Measurements from ENCODE around the gene IL17REL. TPM values are rescaled to one million over a fixed set of nuclear protein-coding genes. Genes with fewer than 3 reads are reported as not detected.

IL17REL gene
- total RNA-seq, 1 experiment from 2014 or later = not detected

DNA sequence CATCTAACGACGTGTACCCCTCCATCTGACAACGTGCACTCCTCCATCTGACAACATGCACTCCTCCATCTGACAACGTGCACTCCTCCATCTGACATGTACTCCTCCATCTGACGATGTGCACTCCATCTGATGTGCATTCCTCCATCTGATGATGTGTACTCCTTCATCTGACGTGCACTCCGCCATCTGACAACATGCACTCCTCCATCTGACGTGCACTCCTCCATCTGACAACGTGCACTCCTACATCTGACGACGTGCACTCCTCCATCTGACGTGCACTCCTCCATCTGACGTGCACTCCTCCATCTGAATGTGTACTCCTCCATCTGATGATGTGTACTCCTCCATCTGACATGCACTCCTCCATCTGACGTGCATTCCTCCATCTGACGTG lies 8.0 kb upstream of the IL17REL start:
- no TSS peak for BruUV-seq (replicated peaks)
- Histone ChIP-seq H3K4me3 (ENCODE audit: low read depth, low read length) (no peak overlapping the region), H3K9me3 (no peaks in the 10 kb centered on the region), H3K27me3 (replicated peaks; ENCODE audit: control insufficient read depth, insufficient read depth, low read length) (no peaks in the 10 kb centered on the region; the same call in 1 of the 2 replicates), H3K36me3 (ENCODE audit: control insufficient read depth, insufficient read depth, low read length) (no peaks in the 10 kb centered on the region), H3K4me1 (no peaks in the 10 kb centered on the region)
- Mint-ChIP-seq H3K4me1 (ENCODE audit: low read depth, unreplicated experiment) (no peaks in the 10 kb centered on the region), H3K27ac (ENCODE audit: unreplicated experiment) (no peak overlapping the region), H3K9me3 (ENCODE audit: unreplicated experiment) (no peaks in the 10 kb centered on the region), H3K4me3 (ENCODE audit: unreplicated experiment) (no peak overlapping the region), H3K36me3 (ENCODE audit: insufficient read depth, unreplicated experiment) (no peaks in the 10 kb centered on the region), H3K27me3 (ENCODE audit: insufficient read depth, unreplicated experiment) (no peaks in the 10 kb centered on the region)
- ChIA-PET CTCF (no interaction called here), POLR2A (no interaction called here)
- intact Hi-C loops (cut with micrococcal nuclease; ENCODE audit: unreplicated experiment) = no loop called here
- DNase-seq = no peak
- TF ChIP-seq, protein P1, sequence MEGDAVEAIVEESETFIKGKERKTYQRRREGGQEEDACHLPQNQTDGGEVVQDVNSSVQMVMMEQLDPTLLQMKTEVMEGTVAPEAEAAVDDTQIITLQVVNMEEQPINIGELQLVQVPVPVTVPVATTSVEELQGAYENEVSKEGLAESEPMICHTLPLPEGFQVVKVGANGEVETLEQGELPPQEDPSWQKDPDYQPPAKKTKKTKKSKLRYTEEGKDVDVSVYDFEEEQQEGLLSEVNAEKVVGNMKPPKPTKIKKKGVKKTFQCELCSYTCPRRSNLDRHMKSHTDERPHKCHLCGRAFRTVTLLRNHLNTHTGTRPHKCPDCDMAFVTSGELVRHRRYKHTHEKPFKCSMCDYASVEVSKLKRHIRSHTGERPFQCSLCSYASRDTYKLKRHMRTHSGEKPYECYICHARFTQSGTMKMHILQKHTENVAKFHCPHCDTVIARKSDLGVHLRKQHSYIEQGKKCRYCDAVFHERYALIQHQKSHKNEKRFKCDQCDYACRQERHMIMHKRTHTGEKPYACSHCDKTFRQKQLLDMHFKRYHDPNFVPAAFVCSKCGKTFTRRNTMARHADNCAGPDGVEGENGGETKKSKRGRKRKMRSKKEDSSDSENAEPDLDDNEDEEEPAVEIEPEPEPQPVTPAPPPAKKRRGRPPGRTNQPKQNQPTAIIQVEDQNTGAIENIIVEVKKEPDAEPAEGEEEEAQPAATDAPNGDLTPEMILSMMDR (IDR thresholded peaks at IDR 0.05; ENCODE audit: insufficient read depth in 1 of 2, low read depth in 1 of 2, low read length in 1 of 2, severe bottlenecking in 1 of 2, unreplicated experiment in 1 of 2) = no peak

DNA sequence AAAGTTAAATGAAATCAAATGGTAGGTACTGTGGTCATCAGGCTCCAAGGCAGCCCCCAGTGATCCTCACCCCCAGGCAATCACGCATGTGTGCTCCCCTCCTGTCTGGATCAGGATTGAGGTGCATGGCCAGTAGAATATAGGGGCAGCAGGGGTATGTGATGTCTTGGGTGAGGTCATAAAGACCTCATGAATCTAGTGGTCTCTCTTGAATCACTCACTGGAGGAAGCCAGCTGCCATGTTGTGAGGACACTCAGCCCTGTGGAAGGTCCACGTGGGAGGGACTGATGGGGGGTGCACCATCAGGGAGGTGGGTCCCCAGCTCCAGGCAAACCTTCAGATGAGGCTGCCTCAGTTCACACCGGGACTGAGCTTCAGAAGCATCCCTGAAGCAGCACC lies 6.8 kb upstream of the IL17REL start:
- POLR2A ChIA-PET = no interaction called here

DNA sequence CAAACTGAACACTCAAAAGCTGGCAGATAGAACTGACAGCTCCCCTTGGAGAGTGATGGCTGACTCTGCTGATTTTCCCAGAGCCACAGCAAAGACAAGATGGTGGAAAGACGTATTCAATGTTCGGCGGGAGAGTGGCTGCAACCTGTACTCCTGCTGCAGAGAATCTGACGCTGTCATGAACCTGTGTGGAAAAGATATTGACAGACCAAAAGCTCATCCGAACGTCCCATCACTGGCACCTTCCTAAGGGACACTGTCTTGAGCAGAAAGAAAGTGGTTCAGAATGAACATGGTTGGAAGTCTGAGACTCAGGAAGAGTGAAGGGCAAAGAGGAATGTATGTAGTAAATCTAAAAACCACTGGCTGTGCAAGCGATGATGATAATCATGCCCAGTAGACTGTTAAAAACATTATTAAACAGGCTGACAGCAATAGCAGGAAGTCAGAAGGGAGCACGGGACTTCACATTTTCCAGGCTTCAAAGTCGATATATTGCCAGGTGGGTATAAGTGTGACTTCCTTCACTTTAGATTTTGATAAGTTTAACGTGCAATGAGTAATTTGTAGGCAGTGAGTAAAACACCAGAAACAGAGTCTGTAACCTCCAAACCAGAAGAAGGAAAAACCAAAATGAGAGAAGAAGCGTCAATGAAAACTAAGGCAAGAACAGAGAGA lies 6.2 kb upstream of the IL17REL start:
- H3K4me1 ChIP-seq = peaks cover 9% of the 10 kb centered on the region; the same call in 1 of the 2 replicates
- no peaks in the 10 kb centered on the region; the same call in 1 of the 2 replicates for H3K27me3 ChIP-seq (replicated peaks; ENCODE audit: control insufficient read depth, insufficient read depth, low read length)
- Mint-ChIP-seq H3K27me3 (ENCODE audit: insufficient read depth, unreplicated experiment) (no peaks in the 10 kb centered on the region), H3K4me1 (ENCODE audit: low read depth, unreplicated experiment) (no peaks in the 10 kb centered on the region), H3K27ac (ENCODE audit: unreplicated experiment) (no peak overlapping the region), H3K9me3 (ENCODE audit: unreplicated experiment) (no peaks in the 10 kb centered on the region), H3K4me3 (ENCODE audit: unreplicated experiment) (no peak overlapping the region), H3K36me3 (ENCODE audit: insufficient read depth, unreplicated experiment) (no peaks in the 10 kb centered on the region)
- intact Hi-C loops (cut with micrococcal nuclease; ENCODE audit: unreplicated experiment) = no loop called here
- H3K36me3 ChIP-seq (ENCODE audit: control insufficient read depth, insufficient read depth, low read length) = no peaks in the 10 kb centered on the region
- CTCF ChIA-PET = interaction anchor here (0.8 kb wide), 1 partner anchor 12 kb away, joined by 7 read pairs; no protein-coding TSS in a partner anchor
- BruUV-seq (replicated peaks) = no TSS peak
- TF ChIP-seq, protein P1 (IDR thresholded peaks at IDR 0.05; ENCODE audit: insufficient read depth in 1 of 2, low read depth in 1 of 2, low read length in 1 of 2, severe bottlenecking in 1 of 2, unreplicated experiment in 1 of 2) = no peak
- no peaks in the 10 kb centered on the region for H3K9me3 ChIP-seq
- H3K4me3 ChIP-seq (ENCODE audit: low read depth, low read length) = no peak overlapping the region
- no peak for DNase-seq
- POLR2A ChIA-PET = no interaction called here

More for the DNA sequence above, 6.8 kb upstream of the IL17REL start:
- TF ChIP-seq, protein P1 (IDR thresholded peaks at IDR 0.05; ENCODE audit: insufficient read depth in 1 of 2, low read depth in 1 of 2, low read length in 1 of 2, severe bottlenecking in 1 of 2, unreplicated experiment in 1 of 2) = no peak
- no peak for DNase-seq
- Mint-ChIP-seq H3K36me3 (ENCODE audit: insufficient read depth, unreplicated experiment) (no peaks in the 10 kb centered on the region), H3K4me1 (ENCODE audit: low read depth, unreplicated experiment) (no peaks in the 10 kb centered on the region), H3K27me3 (ENCODE audit: insufficient read depth, unreplicated experiment) (no peaks in the 10 kb centered on the region), H3K9me3 (ENCODE audit: unreplicated experiment) (no peaks in the 10 kb centered on the region), H3K4me3 (ENCODE audit: unreplicated experiment) (no peak overlapping the region), H3K27ac (ENCODE audit: unreplicated experiment) (no peak overlapping the region)
- Histone ChIP-seq H3K4me1 (peaks cover 6% of the 10 kb centered on the region; the same call in 1 of the 2 replicates), H3K27me3 (replicated peaks; ENCODE audit: control insufficient read depth, insufficient read depth, low read length) (no peaks in the 10 kb centered on the region; the same call in 1 of the 2 replicates), H3K4me3 (ENCODE audit: low read depth, low read length) (no peak overlapping the region), H3K9me3 (no peaks in the 10 kb centered on the region), H3K36me3 (ENCODE audit: control insufficient read depth, insufficient read depth, low read length) (no peaks in the 10 kb centered on the region)
- BruUV-seq (replicated peaks) = no TSS peak
- intact Hi-C loops (cut with micrococcal nuclease; ENCODE audit: unreplicated experiment) = no loop called here
- CTCF ChIA-PET = no interaction called here

Measured in Caco-2 (cell line).